AG09309 (cell line): ENCODE data around the gene OSTF1.

ENCODE experiments used
- DNase-seq: peaks from one replicate; pipeline ENCODE4 v3.0.0-alpha.2; 2010; ENCODE audit warnings: low read depth
- H3K4me3 ChIP-seq: 2 replicates; pipeline ENCODE4 v1.5.1; 2011; ENCODE audit warnings: mild to moderate bottlenecking, low read depth, low read length, moderate library complexity; ENCODE audit not compliant: control insufficient read depth
- CTCF ChIP-seq: IDR thresholded peaks from 2 replicates; pipeline ENCODE4 v1.5.1; 2011; ENCODE audit warnings: mild to moderate bottlenecking, low read depth, low read length, inconsistent platforms; ENCODE audit not compliant: insufficient read depth, control insufficient read depth; ENCODE audit errors: missing control alignments

The OSTF1 gene

GRCh38 chr9:75051285-75051684 is 37.0 kb upstream of the OSTF1 start:
- DNase-seq, result no peak
- no peak overlapping the region for H3K4me3 ChIP-seq
- TF ChIP-seq CTCF, result no peak

GRCh38 chr9:75053869-75054268 is 34.4 kb upstream of the OSTF1 start:
- no peak overlapping the region for H3K4me3 ChIP-seq
- TF ChIP-seq CTCF, result no peak
- no peak for DNase-seq

- no peak for TF ChIP-seq CTCF
- no peak overlapping the region for H3K4me3 ChIP-seq
- DNase-seq, result peak; percentile 34
Observed at GRCh38 chr9:75054368-75055001, 33.8 kb upstream of the OSTF1 start.

- no peak for TF ChIP-seq CTCF
- no peak for DNase-seq
Observed at GRCh38 chr9:75061169-75061568, 27.1 kb upstream of the OSTF1 start.

GRCh38 chr9:75063556-75064305 is 24.6 kb upstream of the OSTF1 start:
- DNase-seq, result no peak
- no peak overlapping the region for H3K4me3 ChIP-seq
- no peak for TF ChIP-seq CTCF

More at GRCh38 chr9:75061169-75061568, 27.1 kb upstream of the OSTF1 start:
- no peak overlapping the region for H3K4me3 ChIP-seq

- TF ChIP-seq CTCF, result no peak
- peak; percentile 37 for DNase-seq
Observed at GRCh38 chr9:75064307-75065025, 23.8 kb upstream of the OSTF1 start.

More at GRCh38 chr9:75064307-75065025, 23.8 kb upstream of the OSTF1 start:
- no peak overlapping the region for H3K4me3 ChIP-seq
